Right lobe of liver (tissue), 4 donors: ENCODE results near the gene NFATC4.

Experiments used
- POLR2A ChIP-seq: fragments of 450-650 bp; IDR thresholded peaks from one replicate; pipeline ENCODE4 v1.6.1; 2017; ENCODE audit warnings: antibody characterized with exemption, mild to moderate bottlenecking
- TF ChIP-seq, protein P1 (sequence below), 4 donors: fragments of 200-600 bp in 3 of 4; fragments of 450-650 bp in 1 of 4; IDR thresholded peaks; one replicate each; pipeline versions ENCODE4 v1.5.1 to v1.8.0; 2016 to 2022; ENCODE audit warnings: antibody characterized with exemption in 4 of 4, mild to moderate bottlenecking in 2 of 4
- donor health status: DM: no; HTN: no; CAD: no.
- donor health status: DM: no; HTN: no; CAD: no.
- donor health status: DM: no; HTN: yes; CAD: no.

DNA sequence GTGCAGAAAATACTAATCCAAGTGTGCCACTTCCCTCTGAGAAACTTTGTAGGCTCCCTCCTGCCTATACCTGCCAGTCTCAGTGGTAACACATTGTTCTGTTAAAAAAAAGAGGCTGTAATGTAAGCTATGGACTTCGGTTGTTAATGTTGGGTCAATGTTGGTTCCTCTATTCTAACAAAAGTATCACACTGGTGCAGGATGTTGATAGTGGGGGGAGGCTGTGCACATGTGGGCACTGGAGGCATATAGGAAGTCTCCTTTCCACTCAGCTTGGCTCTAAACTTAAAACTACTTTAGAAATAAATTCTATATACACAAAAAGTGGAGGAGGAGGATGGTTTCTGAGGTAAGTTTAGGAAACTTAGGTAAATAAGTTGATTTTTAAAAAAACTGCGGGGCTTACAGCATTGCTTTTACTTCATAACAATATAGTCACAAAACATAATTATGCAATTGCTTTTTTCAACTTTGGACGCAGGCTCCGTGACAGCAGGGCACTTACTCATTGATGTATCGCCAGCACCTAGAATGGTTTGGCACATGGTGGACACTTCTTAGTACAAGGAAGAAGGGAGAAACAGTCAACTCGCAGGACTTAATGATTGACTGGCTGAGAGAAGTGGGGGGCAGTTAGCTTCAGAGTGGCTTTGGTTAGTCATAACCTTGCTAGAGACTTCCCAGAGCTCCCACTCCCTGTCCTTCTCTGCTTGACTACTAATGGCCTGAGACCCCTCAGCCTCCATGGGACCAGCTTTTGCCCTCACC, 22.9 kb downstream of the NFATC4 start:
- no peak for TF ChIP-seq POLR2A
- TF ChIP-seq, protein P1, sequence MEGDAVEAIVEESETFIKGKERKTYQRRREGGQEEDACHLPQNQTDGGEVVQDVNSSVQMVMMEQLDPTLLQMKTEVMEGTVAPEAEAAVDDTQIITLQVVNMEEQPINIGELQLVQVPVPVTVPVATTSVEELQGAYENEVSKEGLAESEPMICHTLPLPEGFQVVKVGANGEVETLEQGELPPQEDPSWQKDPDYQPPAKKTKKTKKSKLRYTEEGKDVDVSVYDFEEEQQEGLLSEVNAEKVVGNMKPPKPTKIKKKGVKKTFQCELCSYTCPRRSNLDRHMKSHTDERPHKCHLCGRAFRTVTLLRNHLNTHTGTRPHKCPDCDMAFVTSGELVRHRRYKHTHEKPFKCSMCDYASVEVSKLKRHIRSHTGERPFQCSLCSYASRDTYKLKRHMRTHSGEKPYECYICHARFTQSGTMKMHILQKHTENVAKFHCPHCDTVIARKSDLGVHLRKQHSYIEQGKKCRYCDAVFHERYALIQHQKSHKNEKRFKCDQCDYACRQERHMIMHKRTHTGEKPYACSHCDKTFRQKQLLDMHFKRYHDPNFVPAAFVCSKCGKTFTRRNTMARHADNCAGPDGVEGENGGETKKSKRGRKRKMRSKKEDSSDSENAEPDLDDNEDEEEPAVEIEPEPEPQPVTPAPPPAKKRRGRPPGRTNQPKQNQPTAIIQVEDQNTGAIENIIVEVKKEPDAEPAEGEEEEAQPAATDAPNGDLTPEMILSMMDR (IDR thresholded peaks at IDR 0.05) = no peak
